HG02840 (cell line): ENCODE measurements around the gene CCNI.
"Not testable (repeated sequence)": the region's sequence is repeated elsewhere in the genome, so short reads cannot be mapped to it uniquely, and the experiment has no call there.

ENCODE experiments used
- ATAC-seq: cut with Tn5 transposase; IDR thresholded peaks from one replicate; pipeline ENCODE4 v1.9.1; 2021; ENCODE audit warnings: mild to moderate bottlenecking, moderate library complexity, moderate number of reproducible peaks; ENCODE audit not compliant: unreplicated experiment, low FRiP score

Gene CCNI

GRCh38 chr4:77040854-77041725 is 34.7 kb downstream of the CCNI start:
- no peak for ATAC-seq

GRCh38 chr4:77040270-77040669 is 35.5 kb downstream of the CCNI start:
- no peak for ATAC-seq

- ATAC-seq = no peak
Observed at GRCh38 chr4:77039796-77040195, 36.0 kb downstream of the CCNI start.

- no peak for ATAC-seq
Observed at GRCh38 chr4:77037736-77038135, 38.1 kb downstream of the CCNI start.

- ATAC-seq = not testable (repeated sequence)
Observed at GRCh38 chr4:77037168-77037567, 38.6 kb downstream of the CCNI start.

GRCh38 chr4:77036206-77036605 is 39.6 kb downstream of the CCNI start:
- ATAC-seq = no peak

- ATAC-seq = no peak
Observed at GRCh38 chr4:77035153-77035552, 40.6 kb downstream of the CCNI start.

- ATAC-seq = no peak
Observed at GRCh38 chr4:77031544-77031943, 44.2 kb downstream of the CCNI start.

GRCh38 chr4:77029757-77030156 is 46.0 kb downstream of the CCNI start:
- ATAC-seq = not testable (repeated sequence)

- ATAC-seq = no peak
Observed at GRCh38 chr4:77028246-77028645, 47.5 kb downstream of the CCNI start.

- ATAC-seq = no peak
Observed at GRCh38 chr4:77026322-77026704, 49.5 kb downstream of the CCNI start.

GRCh38 chr4:77025643-77026321 is 50.0 kb downstream of the CCNI start:
- ATAC-seq = no peak

GRCh38 chr4:77023920-77024319 is 51.9 kb downstream of the CCNI start:
- ATAC-seq = no peak

- no peak for ATAC-seq
Observed at GRCh38 chr4:77022560-77023179, 53.1 kb downstream of the CCNI start.

- ATAC-seq = no peak
Observed at GRCh38 chr4:77021614-77022089, 54.1 kb downstream of the CCNI start.

- ATAC-seq = no peak
Observed at GRCh38 chr4:77020017-77020416, 55.8 kb downstream of the CCNI start.

- ATAC-seq = no peak
Observed at GRCh38 chr4:77015390-77015789, 60.4 kb downstream of the CCNI start.

- ATAC-seq = no peak
Observed at GRCh38 chr4:77014256-77014655, 61.5 kb downstream of the CCNI start.

GRCh38 chr4:77012726-77013125 is 63.1 kb downstream of the CCNI start:
- no peak for ATAC-seq

GRCh38 chr4:77010841-77011354 is 64.9 kb downstream of the CCNI start:
- no peak for ATAC-seq

- no peak for ATAC-seq
Observed at GRCh38 chr4:77009511-77010115, 66.2 kb downstream of the CCNI start.
